Lower leg skin (tissue), 4 donors: ENCODE results near the gene RAPGEF5. TPM values are rescaled to one million over a fixed set of nuclear protein-coding genes. Genes with fewer than 3 reads are reported as not detected.

Experiments
- DNase-seq, 2 donors: peaks; one replicate each; pipeline ENCODE4 v3.0.0-alpha.2; 2019; ENCODE audit warnings: low spot score in 2 of 2
- H3K4me3 ChIP-seq: fragments of 200-600 bp; sonication (generic); 2 replicates; pipeline ENCODE4 v1.5.1; 2017; ENCODE audit warnings: mild to moderate bottlenecking, low read depth; ENCODE audit not compliant: poor library complexity, severe bottlenecking
- CTCF ChIP-seq, 3 donors: fragments of 450-650 bp; IDR thresholded peaks; one replicate each; pipeline ENCODE4 v1.5.1; 2016; ENCODE audit warnings: antibody characterized with exemption in 3 of 3, mild to moderate bottlenecking in 3 of 3, moderate library complexity in 2 of 3
- POLR2A ChIP-seq, 2 donors: fragments of 450-650 bp; IDR thresholded peaks; one replicate each; pipeline ENCODE4 v1.6.1; 2016 to 2017; ENCODE audit warnings: antibody characterized with exemption in 2 of 2, mild to moderate bottlenecking in 1 of 2, moderate library complexity in 1 of 2
- WGBS, 2 donors: methylation state at CpG; one replicate each; pipeline ENCODE4 v1.1.5; 2018; 5-methylcytosine and 5-hydroxymethylcytosine counted together
- intact Hi-C: fragments of 100-400 bp; cut with DNase I; formaldehyde crosslinking; loops from one replicate; pipeline ENCODE4 v1.15.0; 2023; ENCODE audit warnings: low total_unique reads
- total RNA-seq, 4 donors: library from RNA; depleted of rRNA; stranded (reverse); fragments of >200 nt; gene quantifications; one replicate each; pipeline ENCODE4 v1.1.0, GENCODE V29; 2016

RAPGEF5 gene
- total RNA-seq, 4 donors from 2014 or later, result 19.4 to 47.7 (median 25.2) TPM

- TF ChIP-seq POLR2A (IDR thresholded peaks at IDR 0.05) (no peak), CTCF (IDR thresholded peaks at IDR 0.05) (no peak)
- WGBS, 2 donors, result 90 to 92% methylated on average over 6 of the region's 6 CpGs
- no peak for DNase-seq
- intact Hi-C loops, result no loop called here
- H3K4me3 ChIP-seq, result no peak overlapping the region
Observed at GRCh38 chr7:22196429-22196828, 160.5 kb downstream of the RAPGEF5 start.

GRCh38 chr7:22195397-22196172 is 161.4 kb downstream of the RAPGEF5 start:
- TF ChIP-seq CTCF (IDR thresholded peaks at IDR 0.05) (no peak), POLR2A (IDR thresholded peaks at IDR 0.05) (no peak)
- WGBS, 2 donors, result 86 to 89% methylated on average over 9 of the region's 9 CpGs
- DNase-seq, result no peak
- H3K4me3 ChIP-seq, result no peak overlapping the region
- intact Hi-C loops, result no loop called here

- intact Hi-C loops, result no loop called here
- TF ChIP-seq POLR2A (IDR thresholded peaks at IDR 0.05) (no peak), CTCF (IDR thresholded peaks at IDR 0.05) (no peak)
Observed at GRCh38 chr7:22194658-22195273, 162.2 kb downstream of the RAPGEF5 start.

GRCh38 chr7:22193450-22193983 is 163.4 kb downstream of the RAPGEF5 start:
- intact Hi-C loops, result no loop called here
- DNase-seq, result no peak
- no peak overlapping the region for H3K4me3 ChIP-seq
- TF ChIP-seq CTCF (IDR thresholded peaks at IDR 0.05) (no peak), POLR2A (IDR thresholded peaks at IDR 0.05) (no peak)
- 19 to 48% methylated on average over 21 of the region's 21 CpGs for whole genome bisulfite sequencing, 2 donors

More at GRCh38 chr7:22194658-22195273, 162.2 kb downstream of the RAPGEF5 start:
- DNase-seq, result no peak
- H3K4me3 ChIP-seq, result no peak overlapping the region
- 90 to 94% methylated on average over 10 of the region's 10 CpGs for WGBS, 2 donors

- TF ChIP-seq CTCF (IDR thresholded peaks at IDR 0.05) (no peak), POLR2A (IDR thresholded peaks at IDR 0.05) (no peak)
- 33 to 42% methylated on average over 3 of the region's 3 CpGs for WGBS, 2 donors
- DNase-seq, result no peak
- intact Hi-C loops, result no loop called here
- H3K4me3 ChIP-seq, result no peak overlapping the region
Observed at GRCh38 chr7:22192801-22193200, 164.2 kb downstream of the RAPGEF5 start.
